OCI-LY3 (cell line): ENCODE data around the gene BCAR1.

Source experiments
- CTCF ChIP-seq: fragments of 200-600, 300-600 bp; sonication (generic); IDR thresholded peaks from 2 replicates; pipeline ENCODE4 v1.5.1; 2014; ENCODE audit warnings: antibody characterized with exemption, low read length, low read depth
- EZH2phosphoT487 ChIP-seq: fragments of 200-600 bp; shearing (Covaris generic); IDR thresholded peaks from 2 replicates; pipeline ENCODE4 v1.6.1; 2018; ENCODE audit warnings: antibody characterized with exemption, mixed run types, low read depth

GRCh38 chr16:75262104-75262799 is 10.8 kb upstream of the BCAR1 start:
- TF ChIP-seq CTCF (no peak), EZH2phosphoT487 (no peak)
